GM19023 (cell line): ENCODE measurements around the gene IGFBP5.
A peak's percentile ranks its signal among the peaks of the same experiment; 100 is the strongest.

ENCODE experiments used
- ATAC-seq: cut with Tn5 transposase; IDR thresholded peaks from one replicate; pipeline ENCODE4 v1.9.1; 2021; ENCODE audit warnings: mild to moderate bottlenecking, moderate library complexity; ENCODE audit not compliant: unreplicated experiment

The IGFBP5 gene

GRCh38 chr2:216715402-216715974, 20.1 kb upstream of the IGFBP5 start:
- no peak for ATAC-seq

- no peak for ATAC-seq
Observed at GRCh38 chr2:216714376-216714775, 19.0 kb upstream of the IGFBP5 start.

- no peak for ATAC-seq
Observed at GRCh38 chr2:216713691-216714336, 18.5 kb upstream of the IGFBP5 start.

GRCh38 chr2:216711348-216711747, 16.0 kb upstream of the IGFBP5 start:
- no peak for ATAC-seq

GRCh38 chr2:216710551-216711301, 15.4 kb upstream of the IGFBP5 start:
- no peak for ATAC-seq

- ATAC-seq, result no peak
Observed at GRCh38 chr2:216702756-216703155, 7.4 kb upstream of the IGFBP5 start.

GRCh38 chr2:216701544-216701943, 6.2 kb upstream of the IGFBP5 start:
- ATAC-seq, result no peak

- ATAC-seq, result no peak
Observed at GRCh38 chr2:216700781-216701180, 5.4 kb upstream of the IGFBP5 start.

- ATAC-seq, result no peak
Observed at GRCh38 chr2:216700088-216700567, 4.8 kb upstream of the IGFBP5 start.

- ATAC-seq, result peak; percentile 58
Observed at GRCh38 chr2:216698895-216699294, 3.5 kb upstream of the IGFBP5 start.

GRCh38 chr2:216698293-216698692, 2.9 kb upstream of the IGFBP5 start:
- no peak for ATAC-seq

GRCh38 chr2:216696751-216697560, 1.6 kb upstream of the IGFBP5 start:
- ATAC-seq, result no peak

- no peak for ATAC-seq
Observed at GRCh38 chr2:216696321-216696720, 972 bp upstream of the IGFBP5 start.

GRCh38 chr2:216694826-216695217, 527 bp downstream of the IGFBP5 start:
- no peak for ATAC-seq

- ATAC-seq, result no peak
Observed at GRCh38 chr2:216694082-216694825, 1.1 kb downstream of the IGFBP5 start.

GRCh38 chr2:216693414-216694080, 1.8 kb downstream of the IGFBP5 start:
- ATAC-seq, result no peak

- ATAC-seq, result no peak
Observed at GRCh38 chr2:216692636-216693413, 2.5 kb downstream of the IGFBP5 start.

- no peak for ATAC-seq
Observed at GRCh38 chr2:216690853-216691741, 4.3 kb downstream of the IGFBP5 start.
